NCI-H1436 treated with DMSO at 0.1 percent for 48 hours (cell line): ENCODE results near the gene SHQ1.

ENCODE experiments used
- DNase-seq: peaks from one replicate; lab custom pipeline; 2025; lab: John Stamatoyannopoulos, UW

SHQ1 gene

DNA sequence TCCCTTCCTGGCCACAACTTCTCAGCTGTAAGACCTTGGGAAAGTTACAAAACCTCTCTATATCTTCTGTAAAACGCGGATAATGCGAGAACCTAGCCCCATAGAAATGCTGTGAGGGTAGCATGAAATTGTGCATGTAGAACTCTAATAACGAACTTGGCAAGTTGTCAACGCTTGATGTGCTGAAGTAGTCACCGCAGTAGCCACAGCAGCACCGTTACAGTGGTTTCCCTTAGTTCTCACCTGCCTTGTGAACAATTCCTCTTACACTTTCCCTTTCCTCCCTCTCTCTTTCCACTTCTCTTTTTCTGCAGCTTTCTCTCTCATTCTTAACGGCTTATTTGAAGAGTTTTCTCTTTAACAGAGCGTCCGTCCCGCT is 447 bp upstream of the SHQ1 start:
- DNase-seq = no peak

DNA sequence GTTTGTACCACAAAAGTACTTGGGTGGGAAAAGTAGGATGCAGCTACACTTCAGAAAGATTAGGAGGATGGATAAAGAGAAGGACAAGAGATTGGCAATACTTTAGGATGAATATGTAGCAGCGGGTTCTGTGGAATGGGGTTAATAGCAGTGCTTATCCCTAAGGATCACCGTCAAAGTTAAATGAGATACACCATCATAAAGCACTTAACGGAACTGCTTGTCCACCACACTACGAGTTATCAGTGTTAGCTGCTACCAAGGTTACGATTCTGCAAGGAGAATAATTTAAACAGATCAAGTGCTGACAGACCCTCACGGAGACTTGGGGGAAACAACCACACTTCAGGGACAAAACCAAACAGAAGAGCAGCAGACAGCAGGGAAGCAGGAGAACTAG is 963 bp downstream of the SHQ1 start:
- DNase-seq = no peak

GRCh38 chr3:72846166-72846565 is 2.1 kb downstream of the SHQ1 start:
- no peak for DNase-seq

DNA sequence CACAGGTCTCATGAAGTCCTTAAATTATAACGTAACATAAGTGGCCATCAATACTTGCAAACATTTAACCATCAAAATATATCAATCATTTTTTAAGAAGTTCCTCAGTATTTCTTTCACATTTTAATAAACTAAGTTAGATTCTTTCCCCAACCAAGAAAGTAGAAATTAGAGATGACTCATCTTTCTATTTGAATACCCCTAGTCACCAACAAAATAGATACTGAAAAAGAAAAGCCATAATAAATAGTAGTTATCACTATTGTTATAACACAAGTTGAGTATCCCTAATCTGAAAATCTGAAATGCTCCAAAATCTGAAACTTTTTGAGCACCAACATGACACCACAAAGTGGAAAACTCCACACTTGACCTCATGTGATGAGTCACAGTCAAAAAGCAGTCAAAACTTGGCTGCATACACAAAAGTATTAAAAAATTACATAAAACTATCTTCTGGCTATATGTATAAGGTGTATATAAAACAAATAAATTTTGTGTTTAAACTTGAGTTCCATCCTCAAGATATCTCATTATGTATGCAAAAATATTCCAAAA is 3.7 kb downstream of the SHQ1 start:
- no peak for DNase-seq

GRCh38 chr3:72839057-72839456 is 9.2 kb downstream of the SHQ1 start:
- DNase-seq = no peak

DNA sequence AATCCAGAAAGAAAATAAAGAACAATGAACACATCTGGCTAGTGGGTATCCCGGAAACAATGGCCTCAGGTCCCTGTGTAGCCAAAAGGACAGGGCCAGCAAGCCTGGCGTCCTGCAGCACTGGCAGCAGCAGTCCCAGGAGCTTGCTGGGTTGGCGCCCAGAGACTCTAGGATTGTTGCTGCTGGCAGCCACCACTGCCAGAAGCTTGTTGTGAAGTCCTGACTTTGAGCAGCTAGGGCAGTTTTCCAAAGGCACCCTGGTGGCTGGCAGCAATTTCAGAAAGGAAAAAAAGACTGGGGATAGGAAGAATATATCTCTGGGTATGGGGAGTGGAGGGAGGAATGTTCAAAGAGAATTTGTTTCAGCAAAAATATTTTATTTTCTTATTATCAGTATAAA is 11.3 kb downstream of the SHQ1 start:
- DNase-seq = no peak

DNA sequence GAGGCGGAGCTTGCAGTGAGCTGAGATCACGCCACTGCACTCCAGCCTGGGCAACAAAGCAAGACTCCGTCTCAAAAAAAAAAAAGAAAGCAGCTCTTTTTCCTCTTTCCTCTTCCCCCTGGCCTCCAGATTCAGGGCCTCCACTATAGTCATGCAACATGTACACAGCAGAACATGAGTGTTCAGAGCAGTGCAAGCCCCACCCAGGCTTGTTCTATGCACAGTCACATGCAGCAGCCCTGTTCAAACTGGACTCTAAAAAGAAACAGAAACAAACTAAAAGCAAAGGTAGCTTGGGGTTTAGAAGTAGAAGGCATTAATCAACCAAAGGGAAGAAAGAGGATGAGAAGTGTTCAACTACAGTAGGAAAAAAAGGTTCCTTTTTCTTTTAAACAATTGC is 11.8 kb downstream of the SHQ1 start:
- no peak for DNase-seq

DNA sequence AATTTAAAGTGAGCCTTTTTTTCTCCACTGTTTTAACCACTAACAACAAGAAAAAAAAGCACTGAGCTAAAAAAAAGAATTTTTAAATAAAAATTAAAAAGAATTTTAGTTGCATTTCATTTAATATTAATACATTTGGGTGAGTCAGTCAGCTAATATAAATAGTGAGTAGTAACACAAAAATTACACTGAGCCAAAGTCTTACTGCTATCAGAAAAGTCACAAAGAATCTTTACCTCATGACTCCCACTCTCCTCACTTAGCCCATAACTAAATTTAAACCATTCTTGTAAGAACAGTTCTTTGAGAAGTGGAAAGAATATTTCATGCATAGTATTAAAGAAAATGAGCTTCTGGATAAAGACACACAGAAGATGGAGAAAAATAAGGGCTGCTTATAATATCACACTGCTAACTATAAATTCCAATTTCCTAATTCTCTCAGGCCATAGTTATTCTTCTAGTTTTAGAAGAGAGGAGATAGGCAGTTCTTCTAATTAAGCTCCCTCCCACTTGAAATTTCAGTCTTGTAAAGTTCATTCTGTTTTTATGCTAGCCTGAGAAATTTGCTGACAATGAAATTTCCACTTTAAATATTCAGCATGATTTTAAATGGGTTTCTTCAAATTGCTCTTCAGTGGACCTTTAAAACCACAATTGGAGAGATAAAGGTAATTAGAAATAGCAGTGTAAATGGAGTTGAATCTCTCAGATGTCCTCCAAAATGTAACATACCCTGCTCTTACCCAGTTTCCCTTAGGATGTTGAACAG is 17.6 kb downstream of the SHQ1 start:
- no peak for DNase-seq

DNA sequence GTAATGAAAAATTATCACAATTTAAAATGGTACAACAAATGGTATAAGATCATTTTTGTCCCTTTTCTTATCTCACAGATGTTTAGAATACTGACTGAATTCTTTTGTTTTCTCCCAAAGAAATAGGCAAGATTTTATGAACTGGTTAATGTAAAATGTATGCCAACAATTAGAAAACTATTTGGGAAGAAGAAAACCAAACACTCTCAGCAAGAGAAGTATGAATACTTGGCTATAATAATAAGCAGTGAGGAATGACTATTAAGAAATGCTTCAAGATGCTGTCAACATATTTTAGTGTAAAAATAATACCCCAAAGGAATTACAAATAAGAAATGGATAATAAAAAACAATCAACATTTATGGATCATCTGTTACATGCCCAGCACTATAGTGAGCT is 18.5 kb downstream of the SHQ1 start:
- DNase-seq = no peak

GRCh38 chr3:72821161-72821781 is 27.0 kb downstream of the SHQ1 start:
- DNase-seq = no peak

GRCh38 chr3:72820415-72820814 is 27.8 kb downstream of the SHQ1 start:
- DNase-seq = no peak

DNA sequence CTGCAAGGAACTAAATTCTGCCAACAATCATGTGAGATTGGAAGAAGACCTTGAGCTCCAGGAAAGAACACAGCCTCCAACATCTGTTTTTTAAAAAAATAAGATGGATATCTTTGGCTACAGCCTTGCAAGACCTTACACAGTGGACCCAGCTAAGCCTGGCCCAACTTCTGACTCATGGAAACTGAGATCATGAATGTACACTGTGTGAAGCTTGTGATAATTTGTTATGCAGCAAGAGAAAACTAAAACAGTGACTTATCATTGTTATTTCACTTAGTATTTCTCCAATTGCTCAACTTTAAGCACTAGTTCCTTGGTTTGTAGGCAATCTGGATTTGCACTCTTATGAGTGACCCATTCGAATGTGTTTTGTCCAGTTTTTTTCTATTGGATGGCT is 29.3 kb downstream of the SHQ1 start:
- no peak for DNase-seq

- DNase-seq = no peak
Observed at GRCh38 chr3:72818092-72818773, 30.0 kb downstream of the SHQ1 start.

DNA sequence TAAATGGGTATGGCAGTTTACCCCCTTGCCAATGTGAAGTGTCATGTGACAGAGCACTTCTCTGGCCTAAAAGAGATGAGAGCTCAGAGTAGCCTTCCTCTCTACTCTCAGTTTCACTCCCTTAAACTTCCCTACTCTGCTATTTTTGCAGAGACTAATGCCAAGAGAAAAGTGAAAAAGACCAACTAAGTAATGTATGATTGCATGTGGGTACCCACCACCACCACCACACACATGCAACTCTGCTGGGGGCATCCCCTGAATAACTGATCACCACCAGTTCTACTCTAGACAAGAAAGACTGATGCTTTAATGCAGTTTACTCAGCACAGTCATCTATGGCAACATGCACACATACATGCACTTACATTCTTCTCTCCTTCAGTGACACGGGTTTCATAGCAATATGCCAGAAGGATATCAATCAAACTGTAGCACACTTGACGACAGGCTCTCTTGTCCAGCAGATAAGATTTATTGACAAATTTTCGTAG is 31.3 kb downstream of the SHQ1 start:
- DNase-seq = no peak

GRCh38 chr3:72814308-72814707 is 33.9 kb downstream of the SHQ1 start:
- DNase-seq = no peak

DNA sequence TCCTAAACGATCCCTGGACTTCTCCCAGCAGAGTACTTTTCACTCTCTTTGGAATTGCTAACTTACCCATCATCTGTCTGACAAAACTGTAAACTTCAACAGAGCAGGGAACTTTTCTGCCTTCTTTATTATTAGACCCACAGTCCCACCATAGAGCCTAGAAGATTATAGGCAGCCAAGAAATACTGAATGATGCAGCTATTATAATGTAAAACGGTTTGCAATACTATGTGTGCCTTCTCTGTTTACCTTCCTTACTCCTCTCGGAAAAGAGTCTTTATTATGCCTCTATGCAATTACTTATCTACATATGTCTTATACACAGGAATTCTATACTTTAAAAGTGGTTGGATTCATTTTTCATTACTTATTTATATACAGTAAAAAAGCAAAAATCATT is 36.0 kb downstream of the SHQ1 start:
- no peak for DNase-seq

- no peak for DNase-seq
Observed at GRCh38 chr3:72811571-72811970, 36.7 kb downstream of the SHQ1 start.

DNA sequence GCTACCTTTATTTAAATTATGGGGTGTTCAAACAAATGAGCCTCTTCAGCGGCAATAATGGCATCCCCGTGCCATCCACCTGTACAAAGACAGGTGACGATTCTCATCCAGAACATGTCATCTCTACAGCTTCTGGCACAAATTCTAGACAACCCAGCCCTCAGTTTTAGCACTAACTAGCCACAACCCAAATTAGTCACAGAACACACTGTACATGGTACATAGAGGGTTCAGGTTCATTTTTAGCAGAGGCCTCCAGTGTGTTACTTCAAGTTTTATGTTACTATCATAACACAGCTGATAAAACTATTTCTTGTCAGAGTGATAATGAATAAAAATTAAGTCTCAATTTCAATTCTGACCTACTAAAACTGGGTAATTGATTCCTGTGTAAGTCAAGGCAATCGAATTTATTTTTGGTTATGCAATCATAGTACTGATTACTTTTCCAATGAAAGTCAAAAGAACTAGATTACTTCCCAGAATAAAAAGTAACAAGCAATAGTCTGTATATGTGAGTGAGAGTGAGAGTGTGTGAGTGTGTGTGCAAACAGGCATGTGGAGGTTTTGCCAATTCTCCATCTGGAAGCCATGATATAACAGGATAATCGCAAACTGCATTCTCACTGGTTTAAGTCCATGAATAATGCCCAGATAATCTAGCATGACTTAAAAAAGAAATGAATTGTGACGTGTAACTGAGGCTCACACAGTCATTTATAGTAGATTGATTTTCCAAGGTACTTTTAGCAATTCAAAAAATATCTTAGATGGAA is 37.4 kb downstream of the SHQ1 start:
- no peak for DNase-seq

- no peak for DNase-seq
Observed at GRCh38 chr3:72810063-72810462, 38.2 kb downstream of the SHQ1 start.

- no peak for DNase-seq
Observed at GRCh38 chr3:72804361-72804760, 43.9 kb downstream of the SHQ1 start.

DNA sequence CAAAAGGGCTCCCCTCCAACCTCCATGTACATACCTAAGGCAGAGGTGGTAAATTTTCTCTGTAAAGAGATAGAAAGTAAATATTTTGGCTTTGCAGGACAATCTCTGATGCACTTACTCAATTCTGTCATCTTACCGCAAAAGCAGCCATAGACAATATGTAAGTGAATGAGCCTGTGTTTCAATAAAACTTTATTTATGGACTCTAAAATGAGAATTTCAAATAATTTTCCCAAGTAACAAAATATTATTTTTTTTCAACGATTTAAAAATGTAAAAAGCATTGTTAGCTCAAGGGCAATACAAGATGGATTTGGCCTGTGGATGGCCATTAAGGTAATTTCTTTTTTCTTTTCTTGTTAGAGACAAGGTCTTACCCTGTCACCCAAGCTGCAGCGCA is 44.7 kb downstream of the SHQ1 start:
- DNase-seq = no peak

GRCh38 chr3:72802001-72802400 is 46.2 kb downstream of the SHQ1 start:
- no peak for DNase-seq
